Neuronal stem cell (in vitro differentiated cells): ENCODE results near the gene CIC.

Experiments
- DNase-seq: peaks from one replicate; pipeline ENCODE4 v3.0.0-alpha.2; 2013; ENCODE audit warnings: low spot score
- H2AFZ ChIP-seq: one replicate; pipeline ENCODE4 v1.6.1; 2013; ENCODE audit warnings: mild to moderate bottlenecking, low read length, inconsistent platforms
- H2AK5ac ChIP-seq: 2 replicates; pipeline ENCODE4 v1.6.1; 2013; ENCODE audit warnings: low read depth, mild to moderate bottlenecking, inconsistent platforms, low read length, moderate library complexity, mixed read lengths
- H2BK120ac ChIP-seq: 2 replicates; pipeline ENCODE4 v1.6.1; 2013; ENCODE audit warnings: low read depth, mild to moderate bottlenecking, inconsistent platforms, low read length, moderate library complexity, mixed read lengths
- H2BK12ac ChIP-seq: one replicate; pipeline ENCODE4 v1.6.1; 2013; ENCODE audit warnings: low read length, inconsistent platforms
- H2BK15ac ChIP-seq: 2 replicates; pipeline ENCODE4 v1.6.1; 2013; ENCODE audit warnings: mild to moderate bottlenecking, low read length, inconsistent platforms, mixed read lengths
- H2BK5ac ChIP-seq: one replicate; pipeline ENCODE4 v1.6.1; 2013; ENCODE audit warnings: inconsistent platforms, mild to moderate bottlenecking, low read length, moderate library complexity
- H3K14ac ChIP-seq: one replicate; pipeline ENCODE4 v1.6.1; 2013; ENCODE audit warnings: low read length, inconsistent platforms
- H3K18ac ChIP-seq: 2 replicates; pipeline ENCODE4 v1.6.1; 2013; ENCODE audit warnings: low read length, inconsistent platforms
- H3K23ac ChIP-seq: 2 replicates; pipeline ENCODE4 v1.6.1; 2013; ENCODE audit warnings: low read depth, mild to moderate bottlenecking, mixed read lengths, low read length, inconsistent platforms; ENCODE audit not compliant: poor library complexity
- H3K27ac ChIP-seq: replicated peaks from 3 replicates; pipeline ENCODE4 v1.5.1; 2013; ENCODE audit warnings: low read length, inconsistent platforms
- H3K27me3 ChIP-seq, 3 experiments: 2 replicates each; pipeline ENCODE4 v1.6.1; 2013; ENCODE audit warnings: low read length in 3 of 3, mild to moderate bottlenecking in 2 of 3, inconsistent platforms in 1 of 3, low read depth in 1 of 3, mixed read lengths in 1 of 3, moderate library complexity in 1 of 3; ENCODE audit not compliant: control insufficient read depth in 3 of 3, insufficient read depth in 3 of 3
- H3K36me3 ChIP-seq, 2 donors: replicated peaks in 1 of 2; 2 replicates each; pipeline ENCODE4 v1.6.1; 2013; ENCODE audit warnings: low read length in 2 of 2; ENCODE audit not compliant: control insufficient read depth in 2 of 2, insufficient read depth in 2 of 2
- H3K4ac ChIP-seq: 2 replicates; pipeline ENCODE4 v1.6.1; 2013; ENCODE audit warnings: inconsistent platforms, mild to moderate bottlenecking, low read length, moderate library complexity
- H3K4me1 ChIP-seq, 2 donors: 1 replicate in 1 of 2; 2 replicates in 1 of 2; pipeline ENCODE4 v1.6.1; 2013; ENCODE audit warnings: low read length in 2 of 2, low read depth in 1 of 2; ENCODE audit not compliant: control insufficient read depth in 2 of 2, insufficient read depth in 1 of 2
- H3K4me2 ChIP-seq: one replicate; pipeline ENCODE4 v1.6.1; 2013; ENCODE audit warnings: mild to moderate bottlenecking, low read length, inconsistent platforms; ENCODE audit not compliant: insufficient read depth, poor library complexity, severe bottlenecking
- H3K4me3 ChIP-seq, 2 donors: 2 replicates each; pipeline ENCODE4 v1.5.1; 2013; ENCODE audit warnings: low read length in 2 of 2, mild to moderate bottlenecking in 2 of 2, inconsistent platforms in 1 of 2, moderate library complexity in 1 of 2
- H3K79me1 ChIP-seq: one replicate; pipeline ENCODE4 v1.6.1; 2013; ENCODE audit warnings: low read depth, mild to moderate bottlenecking, inconsistent platforms, low read length, moderate library complexity
- H3K9ac ChIP-seq: one replicate; pipeline ENCODE4 v1.6.1; 2013; ENCODE audit warnings: mild to moderate bottlenecking, low read depth, low read length, inconsistent platforms; ENCODE audit not compliant: poor library complexity
- H3K9me3 ChIP-seq, 2 donors: replicated peaks in 1 of 2; 2 replicates each; pipeline versions ENCODE3 to v1.6.1; 2013; ENCODE audit warnings: low read length in 2 of 2, mild to moderate bottlenecking in 2 of 2, inconsistent platforms in 1 of 2, low read depth in 1 of 2, mixed read lengths in 1 of 2, moderate library complexity in 1 of 2; ENCODE audit not compliant: control insufficient read depth in 2 of 2, insufficient read depth in 1 of 2
- H4K8ac ChIP-seq: one replicate; pipeline ENCODE4 v1.6.1; 2013; ENCODE audit warnings: low read depth, mild to moderate bottlenecking, inconsistent platforms, low read length, moderate library complexity
- H4K91ac ChIP-seq: one replicate; pipeline ENCODE4 v1.6.1; 2013; ENCODE audit warnings: low read length, low read depth, mild to moderate bottlenecking, inconsistent platforms; ENCODE audit not compliant: poor library complexity
- WGBS, 2 donors: extraction: QIAGEN DNeasy Blood & Tissue Kit; methylation state at CpG; one replicate each; pipeline ENCODE4 v1.1.7; 2013; ENCODE audit warnings: missing lambda C conversion rate in 2 of 2, mixed read lengths in 1 of 2; ENCODE audit not compliant: insufficient read length in 2 of 2, insufficient replicate concordance in 1 of 2; ENCODE audit errors: extremely low coverage in 2 of 2; 5-methylcytosine and 5-hydroxymethylcytosine counted together

The CIC gene

GRCh38 chr19:42239544-42240220 lies 29.4 kb upstream of the CIC start:
- no peaks in the 10 kb centered on the region for H3K27me3 ChIP-seq
- no peak overlapping the region for H2BK12ac ChIP-seq
- H4K8ac ChIP-seq: no peak overlapping the region
- no peak overlapping the region for H3K18ac ChIP-seq
- no peak overlapping the region for H3K4me2 ChIP-seq
- peaks cover 0 to 5% of the 10 kb centered on the region in 2 donors for H3K4me1 ChIP-seq
- H3K9me3 ChIP-seq: no peaks in the 10 kb centered on the region
- H3K9ac ChIP-seq: no peak overlapping the region
- H3K14ac ChIP-seq: no peak overlapping the region
- no peak overlapping the region for H2AK5ac ChIP-seq
- H3K36me3 ChIP-seq: peaks cover 25 to 54% of the 10 kb centered on the region in 2 donors
- H3K79me1 ChIP-seq: peaks cover 9% of the 10 kb centered on the region
- no peak overlapping the region for H2BK15ac ChIP-seq
- H3K4me3 ChIP-seq: no peak overlapping the region
- no peak overlapping the region for H2BK120ac ChIP-seq
- H2BK5ac ChIP-seq: no peak overlapping the region
- DNase-seq: no peak
- H3K4ac ChIP-seq: no peak overlapping the region
- no CpG with 5 or more reads among the region's 10 CpGs for WGBS, 2 donors
- H4K91ac ChIP-seq: no peak overlapping the region
- no peak overlapping the region for H2AFZ ChIP-seq
- no peak overlapping the region for H3K23ac ChIP-seq
- no peak overlapping the region for H3K27ac ChIP-seq

- Histone ChIP-seq H3K14ac (no peak overlapping the region), H4K91ac (no peak overlapping the region), H3K79me1 (peaks cover 9% of the 10 kb centered on the region), H3K4ac (no peak overlapping the region), H2BK5ac (no peak overlapping the region), H3K36me3 (peaks cover 13 to 38% of the 10 kb centered on the region in 2 donors), H3K23ac (no peak overlapping the region), H3K27me3 (no peaks in the 10 kb centered on the region), H3K9ac (no peak overlapping the region), H3K18ac (no peak overlapping the region), H4K8ac (no peak overlapping the region), H3K4me2 (peak overlapping the region; percentile 61), H3K4me3 (peak overlapping the region; percentile 52 to 86), H2BK15ac (no peak overlapping the region), H3K4me1 (peaks cover 0 to 8% of the 10 kb centered on the region in 2 donors), H2BK12ac (no peak overlapping the region), H3K27ac (no peak overlapping the region), H2AK5ac (no peak overlapping the region), H2BK120ac (no peak overlapping the region), H3K9me3 (no peaks in the 10 kb centered on the region), H2AFZ (no peak overlapping the region)
- no peak for DNase-seq
- no CpG with 5 or more reads among the region's 3 CpGs for WGBS, 2 donors
These were observed 27.8 kb upstream of the CIC start for GRCh38 chr19:42241279-42241678.

- peak overlapping the region; percentile 9 for H3K23ac ChIP-seq
- H3K4ac ChIP-seq: no peak overlapping the region
- peaks cover 9% of the 10 kb centered on the region for H3K79me1 ChIP-seq
- peak overlapping the region; percentile 27 for H2BK120ac ChIP-seq
- peak overlapping the region; percentile 89 for H3K18ac ChIP-seq
- H3K4me2 ChIP-seq: peak overlapping the region; percentile 61
- H3K36me3 ChIP-seq: peaks cover 11 to 36% of the 10 kb centered on the region in 2 donors
- no peak overlapping the region for H3K14ac ChIP-seq
- no peak overlapping the region for H4K8ac ChIP-seq
- WGBS, 2 donors: no CpG with 5 or more reads among the region's 49 CpGs
- H2AFZ ChIP-seq: peak overlapping the region; percentile 63
- peak overlapping the region; percentile 88 for H3K9ac ChIP-seq
- H2BK5ac ChIP-seq: no peak overlapping the region
- no peaks in the 10 kb centered on the region for H3K9me3 ChIP-seq
- H2BK12ac ChIP-seq: no peak overlapping the region
- DNase-seq: no peak
- no peak overlapping the region for H2BK15ac ChIP-seq
- H3K27ac ChIP-seq: no peak overlapping the region
- H2AK5ac ChIP-seq: peak overlapping the region; percentile 34
- no peaks in the 10 kb centered on the region for H3K27me3 ChIP-seq
- H3K4me3 ChIP-seq: peak overlapping the region; percentile 52 to 86
- H4K91ac ChIP-seq: no peak overlapping the region
- peaks cover 0 to 8% of the 10 kb centered on the region in 2 donors for H3K4me1 ChIP-seq
These were observed 27.0 kb upstream of the CIC start for GRCh38 chr19:42242069-42242511.

GRCh38 chr19:42242512-42243409 lies 26.3 kb upstream of the CIC start, which contains the start of gene GSK3A:
TSS of gene GSK3A (minus strand) at chr19:42242602. CDS start at chr19:42242465, 137 bp downstream.
- no peak within 1 kb of the TSS for H3K4ac ChIP-seq
- WGBS, 2 donors: no CpG with 5 or more reads among the region's 76 CpGs
- peaks cover 0 to 8% of the 10 kb centered on the region in 2 donors for H3K4me1 ChIP-seq
- no peaks in the 10 kb centered on the region for H3K27me3 ChIP-seq
- no peak within 1 kb of the TSS for H2BK15ac ChIP-seq
- peak within 1 kb of the TSS; percentile 88 for H3K9ac ChIP-seq
- DNase-seq: peak; percentile 99
- peak within 1 kb of the TSS; percentile 89 for H3K18ac ChIP-seq
- peak within 1 kb of the TSS; percentile 27 for H2BK120ac ChIP-seq
- H2AK5ac ChIP-seq: peak within 1 kb of the TSS; percentile 34
- H3K4me2 ChIP-seq: peak within 1 kb of the TSS; percentile 61
- H2BK5ac ChIP-seq: no peak within 1 kb of the TSS
- no peak within 1 kb of the TSS for H3K14ac ChIP-seq
- no peaks in the 10 kb centered on the region for H3K9me3 ChIP-seq
- H2BK12ac ChIP-seq: no peak within 1 kb of the TSS
- H2AFZ ChIP-seq: peak within 1 kb of the TSS; percentile 85
- peak within 1 kb of the TSS; percentile 9 for H3K23ac ChIP-seq
- no peak within 1 kb of the TSS for H4K8ac ChIP-seq
- peaks cover 11 to 38% of the 10 kb centered on the region in 2 donors for H3K36me3 ChIP-seq
- H3K79me1 ChIP-seq: peaks cover 9% of the 10 kb centered on the region
- H3K27ac ChIP-seq: peak within 1 kb of the TSS; percentile 75
- no peak within 1 kb of the TSS for H4K91ac ChIP-seq
- H3K4me3 ChIP-seq: peak within 1 kb of the TSS; percentile 52 to 86
